ENCODE data around the gene SFI1. TPM values are rescaled to one million over a fixed set of nuclear protein-coding genes. Genes with fewer than 3 reads are reported as not detected.

The SFI1 gene
- polyA plus RNA-seq, 1 donor (not counting 4 experiments of a cell fraction or from before 2014, with no cell fraction given), result 10.7 TPM

GRCh38 chr22:31474743-31475142 lies 21.6 kb upstream of the SFI1 start:
- Histone ChIP-seq H3K36me3 (ENCODE audit: control insufficient read depth in 2 of 2, extremely low read depth in 1 of 2, insufficient read depth in 2 of 2, low read length in 2 of 2) (peaks cover 0 to 10% of the 10 kb centered on the region in 2 experiments), H3K9me1 (ENCODE audit: control insufficient read depth, extremely low read depth, insufficient read depth, low read length) (no peaks in the 10 kb centered on the region), H3K4me2 (ENCODE audit: control insufficient read depth, extremely low read depth, insufficient read depth, low read depth, low read length) (no peak overlapping the region), H2AFZ (ENCODE audit: control insufficient read depth, low read length) (no peak overlapping the region), H3K4me3 (ENCODE audit: control insufficient read depth in 2 of 3, extremely low read depth in 1 of 3, insufficient read depth in 2 of 3, low read depth in 1 of 3, low read length in 3 of 3) (no peak overlapping the region), H3K27ac (ENCODE audit: control insufficient read depth, insufficient read depth, low read length) (no peak overlapping the region), H3K9ac (ENCODE audit: control insufficient read depth, extremely low read depth, insufficient read depth, low read length) (no peak overlapping the region), H3K4me1 (ENCODE audit: control insufficient read depth, extremely low read depth, insufficient read depth, low read length) (no peaks in the 10 kb centered on the region), H3K9me3 (ENCODE audit: control insufficient read depth, low read depth, low read length) (no peaks in the 10 kb centered on the region), H4K20me1 (ENCODE audit: control insufficient read depth, extremely low read depth, insufficient read depth, low read length) (no peaks in the 10 kb centered on the region), H3K27me3 (ENCODE audit: control insufficient read depth, extremely low read depth, insufficient read depth, low read length) (no peaks in the 10 kb centered on the region), H3K79me2 (ENCODE audit: control insufficient read depth, insufficient read depth, low read length) (peaks cover 34% of the 10 kb centered on the region)
- no peak for FAIRE-seq
- DNase-seq (ENCODE audit: low read depth, low spot score), result no peak
- dilution Hi-C loops (cut with MboI; ENCODE audit: extremely low pct_ligation_motif_present, low sequenced_read_pairs), result no loop called here
- TF ChIP-seq, protein P1, sequence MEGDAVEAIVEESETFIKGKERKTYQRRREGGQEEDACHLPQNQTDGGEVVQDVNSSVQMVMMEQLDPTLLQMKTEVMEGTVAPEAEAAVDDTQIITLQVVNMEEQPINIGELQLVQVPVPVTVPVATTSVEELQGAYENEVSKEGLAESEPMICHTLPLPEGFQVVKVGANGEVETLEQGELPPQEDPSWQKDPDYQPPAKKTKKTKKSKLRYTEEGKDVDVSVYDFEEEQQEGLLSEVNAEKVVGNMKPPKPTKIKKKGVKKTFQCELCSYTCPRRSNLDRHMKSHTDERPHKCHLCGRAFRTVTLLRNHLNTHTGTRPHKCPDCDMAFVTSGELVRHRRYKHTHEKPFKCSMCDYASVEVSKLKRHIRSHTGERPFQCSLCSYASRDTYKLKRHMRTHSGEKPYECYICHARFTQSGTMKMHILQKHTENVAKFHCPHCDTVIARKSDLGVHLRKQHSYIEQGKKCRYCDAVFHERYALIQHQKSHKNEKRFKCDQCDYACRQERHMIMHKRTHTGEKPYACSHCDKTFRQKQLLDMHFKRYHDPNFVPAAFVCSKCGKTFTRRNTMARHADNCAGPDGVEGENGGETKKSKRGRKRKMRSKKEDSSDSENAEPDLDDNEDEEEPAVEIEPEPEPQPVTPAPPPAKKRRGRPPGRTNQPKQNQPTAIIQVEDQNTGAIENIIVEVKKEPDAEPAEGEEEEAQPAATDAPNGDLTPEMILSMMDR (optimal IDR thresholded peaks at IDR 0.05 in 1 of 3, IDR thresholded peaks at IDR 0.05 in 1 of 3, conservative IDR thresholded peaks at IDR 0.05 in 1 of 3; ENCODE audit: extremely low read depth in 1 of 3, insufficient read depth in 2 of 3, low read length in 3 of 3), result no peak
- TF ChIP-seq EZH2 (IDR thresholded peaks at IDR 0.05; ENCODE audit: low read length), result no peak

DNA sequence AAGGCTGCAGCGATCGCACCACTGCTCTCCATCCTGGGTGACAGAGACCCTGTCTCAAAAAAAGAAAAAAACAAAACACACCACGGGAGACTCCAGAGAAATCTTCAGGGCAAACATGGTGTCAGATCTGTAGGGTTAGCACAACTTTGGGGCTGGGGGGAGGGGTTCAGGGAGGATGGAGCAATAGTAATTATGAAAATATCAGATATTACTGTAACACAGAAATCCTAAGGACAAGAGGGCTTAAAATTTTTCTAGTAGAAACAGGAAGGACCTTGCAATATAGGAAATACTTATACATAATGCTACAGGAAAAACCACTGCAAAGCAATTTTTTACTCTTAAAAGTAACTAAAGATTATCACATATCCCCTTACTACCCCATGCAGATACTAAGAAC lies 20.5 kb upstream of the SFI1 start:
- Histone ChIP-seq H4K20me1 (ENCODE audit: control insufficient read depth, extremely low read depth, insufficient read depth, low read length) (no peaks in the 10 kb centered on the region), H2AFZ (ENCODE audit: control insufficient read depth, low read length) (no peak overlapping the region), H3K4me2 (ENCODE audit: control insufficient read depth, extremely low read depth, insufficient read depth, low read depth, low read length) (no peak overlapping the region), H3K4me3 (ENCODE audit: control insufficient read depth in 2 of 3, extremely low read depth in 1 of 3, insufficient read depth in 2 of 3, low read depth in 1 of 3, low read length in 3 of 3) (no peak overlapping the region), H3K36me3 (ENCODE audit: control insufficient read depth in 2 of 2, extremely low read depth in 1 of 2, insufficient read depth in 2 of 2, low read length in 2 of 2) (peaks cover under 1 to 10% of the 10 kb centered on the region in 2 experiments), H3K9me3 (ENCODE audit: control insufficient read depth, low read depth, low read length) (no peaks in the 10 kb centered on the region), H3K9ac (ENCODE audit: control insufficient read depth, extremely low read depth, insufficient read depth, low read length) (no peak overlapping the region), H3K9me1 (ENCODE audit: control insufficient read depth, extremely low read depth, insufficient read depth, low read length) (no peaks in the 10 kb centered on the region), H3K4me1 (ENCODE audit: control insufficient read depth, extremely low read depth, insufficient read depth, low read length) (no peaks in the 10 kb centered on the region), H3K79me2 (ENCODE audit: control insufficient read depth, insufficient read depth, low read length) (peaks cover 38% of the 10 kb centered on the region), H3K27ac (ENCODE audit: control insufficient read depth, insufficient read depth, low read length) (no peak overlapping the region), H3K27me3 (ENCODE audit: control insufficient read depth, extremely low read depth, insufficient read depth, low read length) (no peaks in the 10 kb centered on the region)
- FAIRE-seq (no peak), DNase-seq (ENCODE audit: low read depth, low spot score) (no peak)
- TF ChIP-seq, protein P1 (optimal IDR thresholded peaks at IDR 0.05 in 1 of 3, IDR thresholded peaks at IDR 0.05 in 1 of 3, conservative IDR thresholded peaks at IDR 0.05 in 1 of 3; ENCODE audit: extremely low read depth in 1 of 3, insufficient read depth in 2 of 3, low read length in 3 of 3), result no peak
- no peak for TF ChIP-seq EZH2 (IDR thresholded peaks at IDR 0.05; ENCODE audit: low read length)
- dilution Hi-C loops (cut with MboI; ENCODE audit: extremely low pct_ligation_motif_present, low sequenced_read_pairs), result no loop called here
